Right atrium auricular region (tissue), 2 donors: ENCODE results near the gene AZU1. TPM values are rescaled to one million over a fixed set of nuclear protein-coding genes. Genes with fewer than 3 reads are reported as not detected.

Experiments used
- DNase-seq: peaks from one replicate; pipeline ENCODE4 v3.0.0-alpha.2; 2019; ENCODE audit warnings: low spot score
- H3K27ac ChIP-seq, 2 donors: fragments of 200-600 bp; sonication (generic); 1 replicate in 1 of 2; 2 replicates in 1 of 2; pipeline ENCODE4 v1.5.1; 2016 to 2019
- H3K27me3 ChIP-seq, 2 donors: fragments of 200-600 bp; sonication (generic); one replicate each; pipeline versions ENCODE4 v1.5.1 to v1.6.0; 2017 to 2019
- H3K36me3 ChIP-seq: fragments of 200-600 bp; sonication (generic); one replicate; pipeline ENCODE4 v1.5.1; 2016
- H3K4me1 ChIP-seq, 2 donors: fragments of 200-600 bp; sonication (generic); one replicate each; pipeline versions ENCODE4 v1.5.1 to v1.6.0; 2017 to 2019
- H3K4me3 ChIP-seq, 2 donors: fragments of 200-600 bp; sonication (generic); 1 replicate in 1 of 2; 2 replicates in 1 of 2; pipeline ENCODE4 v1.5.1; 2017 to 2019; ENCODE audit warnings: mild to moderate bottlenecking in 1 of 2, moderate library complexity in 1 of 2
- H3K9me3 ChIP-seq, 2 donors: fragments of 200-600 bp; sonication (generic); one replicate each; pipeline ENCODE4 v1.5.1; 2019
- CTCF ChIP-seq, 2 donors: fragments of 200-600 bp; sonication (generic); IDR thresholded peaks; one replicate each; pipeline ENCODE4 v1.5.1; 2019; ENCODE audit warnings: antibody characterized with exemption in 2 of 2
- total RNA-seq, 2 donors: library from RNA; depleted of rRNA; stranded (reverse); fragments of >200 nt; gene quantifications; one replicate each; pipeline ENCODE4 v1.1.0, GENCODE V29; 2016

Gene AZU1
- total RNA-seq, 2 donors from 2014 or later, result not detected

- TF ChIP-seq CTCF (IDR thresholded peaks at IDR 0.05), result no peak
- DNase-seq, result no peak
- peaks cover 33% of the 10 kb centered on the region for H3K36me3 ChIP-seq
- no peaks in the 10 kb centered on the region for H3K27me3 ChIP-seq
- peak overlapping the region; percentile 97 to 99 for H3K4me3 ChIP-seq
- H3K4me1 ChIP-seq, result peaks cover 3 to 66% of the 10 kb centered on the region in 2 donors
- no peaks in the 10 kb centered on the region for H3K9me3 ChIP-seq
- peak overlapping the region; percentile 89 to 96 for H3K27ac ChIP-seq
Observed at GRCh38 chr19:798415-799075, 29.1 kb upstream of the AZU1 start.

GRCh38 chr19:799076-799881 lies 28.4 kb upstream of the AZU1 start:
- Histone ChIP-seq H3K9me3 (no peaks in the 10 kb centered on the region), H3K27ac (peak overlapping the region; percentile 89 to 96), H3K4me3 (peak overlapping the region; percentile 97 to 99), H3K36me3 (peaks cover 41% of the 10 kb centered on the region), H3K27me3 (no peaks in the 10 kb centered on the region), H3K4me1 (peaks cover 3 to 66% of the 10 kb centered on the region in 2 donors)
- no peak for TF ChIP-seq CTCF (IDR thresholded peaks at IDR 0.05)
- DNase-seq, result no peak

GRCh38 chr19:800360-801029 lies 27.1 kb upstream of the AZU1 start:
- TF ChIP-seq CTCF (IDR thresholded peaks at IDR 0.05), result no peak
- Histone ChIP-seq H3K36me3 (peaks cover 53% of the 10 kb centered on the region), H3K9me3 (no peaks in the 10 kb centered on the region), H3K4me1 (peaks cover 3 to 61% of the 10 kb centered on the region in 2 donors), H3K27ac (peak overlapping the region; percentile 65 to 70), H3K4me3 (peak overlapping the region; percentile 4 to 99), H3K27me3 (no peaks in the 10 kb centered on the region)
- no peak for DNase-seq

GRCh38 chr19:801030-801860 lies 26.4 kb upstream of the AZU1 start:
- TF ChIP-seq CTCF (IDR thresholded peaks at IDR 0.05), result no peak
- peaks cover 60% of the 10 kb centered on the region for H3K36me3 ChIP-seq
- H3K4me1 ChIP-seq, result peaks cover 3 to 54% of the 10 kb centered on the region in 2 donors
- H3K4me3 ChIP-seq, result peak overlapping the region; percentile 7 to 99
- H3K9me3 ChIP-seq, result no peaks in the 10 kb centered on the region
- peak; percentile 74 for DNase-seq
- H3K27me3 ChIP-seq, result no peaks in the 10 kb centered on the region
- peak overlapping the region; percentile 65 to 70 for H3K27ac ChIP-seq

GRCh38 chr19:801861-802497 lies 25.7 kb upstream of the AZU1 start:
- Histone ChIP-seq H3K36me3 (peaks cover 68% of the 10 kb centered on the region), H3K27me3 (no peaks in the 10 kb centered on the region), H3K4me1 (peaks cover 3 to 51% of the 10 kb centered on the region in 2 donors), H3K9me3 (no peaks in the 10 kb centered on the region), H3K4me3 (peak overlapping the region; percentile 7 to 99), H3K27ac (peak overlapping the region; percentile 65 to 70)
- DNase-seq, result no peak
- no peak for TF ChIP-seq CTCF (IDR thresholded peaks at IDR 0.05)
